Measurements from ENCODE around the gene MARCHF10. TPM values are rescaled to one million over a fixed set of nuclear protein-coding genes. Genes with fewer than 3 reads are reported as not detected.

MARCHF10 gene
- polyA plus RNA-seq, 4 donors = 0.50 to 2.0 (median 1.0) TPM

- DNase-seq (ENCODE audit: low read depth in 4 of 4, low spot score in 3 of 4) = no peak
Observed at GRCh38 chr17:62665599-62665998, 142.5 kb downstream of the MARCHF10 start.

- no peak for DNase-seq (ENCODE audit: low read depth in 4 of 4, low spot score in 3 of 4)
Observed at GRCh38 chr17:62664336-62665120, 143.6 kb downstream of the MARCHF10 start.

- no peak for DNase-seq (ENCODE audit: low read depth in 4 of 4, low spot score in 3 of 4)
Observed at GRCh38 chr17:62663304-62663703, 144.8 kb downstream of the MARCHF10 start.

- no peak for DNase-seq (ENCODE audit: low read depth in 4 of 4, low spot score in 3 of 4)
Observed at GRCh38 chr17:62662855-62663254, 145.3 kb downstream of the MARCHF10 start.

GRCh38 chr17:62661337-62661736 lies 146.8 kb downstream of the MARCHF10 start:
- no peak for DNase-seq (ENCODE audit: low read depth in 4 of 4, low spot score in 3 of 4)

GRCh38 chr17:62660629-62661118 lies 147.4 kb downstream of the MARCHF10 start:
- no peak for DNase-seq (ENCODE audit: low read depth in 4 of 4, low spot score in 3 of 4)

GRCh38 chr17:62658136-62658920 lies 149.8 kb downstream of the MARCHF10 start:
- DNase-seq (ENCODE audit: low read depth in 4 of 4, low spot score in 3 of 4) = no peak

- DNase-seq (ENCODE audit: low read depth in 4 of 4, low spot score in 3 of 4) = no peak
Observed at GRCh38 chr17:62657690-62658089, 150.4 kb downstream of the MARCHF10 start.

GRCh38 chr17:62657145-62657665 lies 150.9 kb downstream of the MARCHF10 start:
- DNase-seq (ENCODE audit: low read depth in 4 of 4, low spot score in 3 of 4) = no peak

GRCh38 chr17:62656446-62656845 lies 151.7 kb downstream of the MARCHF10 start:
- no peak for DNase-seq (ENCODE audit: low read depth in 4 of 4, low spot score in 3 of 4)

- DNase-seq (ENCODE audit: low read depth in 4 of 4, low spot score in 3 of 4) = no peak
Observed at GRCh38 chr17:62655656-62656055, 152.5 kb downstream of the MARCHF10 start.

GRCh38 chr17:62653826-62654761 lies 154.0 kb downstream of the MARCHF10 start:
- DNase-seq (ENCODE audit: low read depth in 4 of 4, low spot score in 3 of 4) = no peak

GRCh38 chr17:62653002-62653825 lies 154.9 kb downstream of the MARCHF10 start:
- DNase-seq (ENCODE audit: low read depth in 4 of 4, low spot score in 3 of 4) = peak in 1 of 4 donors; percentile 52

- DNase-seq (ENCODE audit: low read depth in 4 of 4, low spot score in 3 of 4) = peak in 1 of 4 donors; percentile 46
Observed at GRCh38 chr17:62652251-62653001, 155.7 kb downstream of the MARCHF10 start.

Other genes with a start within 250 kb of the MARCHF10 start
- gene MRC2, start 180.6 kb downstream of the MARCHF10 start, polyA plus RNA-seq (ENCODE audit: insufficient read length in 4 of 4) = 100 to 1,000 TPM in 1 of 4 donors, 10 to 100 TPM in 3; 67.1 to 190 (median 70.1) TPM
- 10 to 100 TPM; 28.3 to 32.0 (median 29.1) TPM for gene TANC2, start 157.9 kb upstream of the MARCHF10 start, polyA plus RNA-seq (ENCODE audit: insufficient read length in 4 of 4)